ENCODE measurements around the gene ATG10. TPM values are rescaled to one million over a fixed set of nuclear protein-coding genes. Genes with fewer than 3 reads are reported as not detected.
A peak's percentile ranks its signal among the peaks of the same experiment; 100 is the strongest.

The ATG10 gene
- total RNA-seq, result 5.3 and 7.3 TPM in 2 replicates

GRCh38 chr5:81971712-81972491 lies at the start of gene ATG10:
TSS of gene ATG10 (plus strand) at chr5:81972023. CDS start at chr5:81987571, 15,548 bp downstream.
- CTCF ChIA-PET, result no interaction called here
- peaks cover 7% of the 10 kb centered on the region for H3K36me3 Mint-ChIP-seq (ENCODE audit: low read depth)
- no peaks in the 10 kb centered on the region for H3K27me3 Mint-ChIP-seq
- peaks cover 20% of the 10 kb centered on the region for H3K4me1 Mint-ChIP-seq
- ATAC-seq (ENCODE audit: low read depth), result peak; percentile 95
- H3K9me3 Mint-ChIP-seq, result no peaks in the 10 kb centered on the region
- POLR2A ChIA-PET, result interaction anchor here (0.8 to 2.3 kb wide), 11 partner anchors 8 to 463 kb away, joined by 3 to 37 read pairs (median 4); partner anchors contain the start of genes RPS23 and SSBP2
- no peak for TF ChIP-seq CTCF (IDR thresholded peaks at IDR 0.05)
- H3K27ac Mint-ChIP-seq, result peak within 1 kb of the TSS; percentile 86
- peak; percentile 93 for DNase-seq
- intact Hi-C loops (cut with micrococcal nuclease), result loop anchor here (1.0 to 10.0 kb wide), 12 partner anchors 61 to 1845 kb away; partner anchors contain the start of genes DHFR, MSH3, RPS23 and SSBP2
- H3K4me3 Mint-ChIP-seq, result peak within 1 kb of the TSS; percentile 88

GRCh38 chr5:81922854-81923279 lies 49.0 kb upstream of the ATG10 start:
- Mint-ChIP-seq H3K9me3 (peaks cover 2% of the 10 kb centered on the region), H3K27me3 (peaks cover 11% of the 10 kb centered on the region), H3K27ac (no peak overlapping the region), H3K36me3 (ENCODE audit: low read depth) (no peaks in the 10 kb centered on the region), H3K4me3 (no peak overlapping the region), H3K4me1 (no peaks in the 10 kb centered on the region)
- ATAC-seq (ENCODE audit: low read depth) (no peak), DNase-seq (no peak)
- no peak for TF ChIP-seq CTCF (IDR thresholded peaks at IDR 0.05)
- intact Hi-C loops (cut with micrococcal nuclease), result no loop called here
- ChIA-PET POLR2A (no interaction called here), CTCF (no interaction called here)

- Mint-ChIP-seq H3K9me3 (peaks cover 2% of the 10 kb centered on the region), H3K4me3 (no peak overlapping the region), H3K4me1 (no peaks in the 10 kb centered on the region), H3K27me3 (peaks cover 9% of the 10 kb centered on the region), H3K36me3 (ENCODE audit: low read depth) (no peaks in the 10 kb centered on the region), H3K27ac (no peak overlapping the region)
- no peak for DNase-seq
- ChIA-PET CTCF (no interaction called here), POLR2A (no interaction called here)
- intact Hi-C loops (cut with micrococcal nuclease), result no loop called here
- ATAC-seq (ENCODE audit: low read depth), result no peak
- TF ChIP-seq CTCF (IDR thresholded peaks at IDR 0.05), result no peak
Measured at GRCh38 chr5:81924442-81924841, 47.4 kb upstream of the ATG10 start.

- Mint-ChIP-seq H3K4me1 (no peaks in the 10 kb centered on the region), H3K9me3 (peaks cover 2% of the 10 kb centered on the region)
- ATAC-seq (ENCODE audit: low read depth), result no peak
Measured at GRCh38 chr5:81925009-81925408, 46.8 kb upstream of the ATG10 start.

More at GRCh38 chr5:81925009-81925408, 46.8 kb upstream of the ATG10 start:
- Mint-ChIP-seq H3K36me3 (ENCODE audit: low read depth) (no peaks in the 10 kb centered on the region), H3K27me3 (peaks cover 9% of the 10 kb centered on the region), H3K27ac (no peak overlapping the region), H3K4me3 (no peak overlapping the region)
- no peak for TF ChIP-seq CTCF (IDR thresholded peaks at IDR 0.05)
- no peak for DNase-seq
- POLR2A ChIA-PET, result no interaction called here
- CTCF ChIA-PET, result no interaction called here
- intact Hi-C loops (cut with micrococcal nuclease), result no loop called here

Data from activated B cell treated with CpG ODN at 0.5 μM for 24 hours (primary cell).